ENCODE data around the gene ACSL5. TPM values are rescaled to one million over a fixed set of nuclear protein-coding genes. Genes with fewer than 3 reads are reported as not detected.
"Not testable (repeated sequence)": the region's sequence is repeated elsewhere in the genome, so short reads cannot be mapped to it uniquely, and the experiment has no call there.

ACSL5 gene
- total RNA-seq, 1 donor from 2014 or later, result 11.3 TPM

DNA sequence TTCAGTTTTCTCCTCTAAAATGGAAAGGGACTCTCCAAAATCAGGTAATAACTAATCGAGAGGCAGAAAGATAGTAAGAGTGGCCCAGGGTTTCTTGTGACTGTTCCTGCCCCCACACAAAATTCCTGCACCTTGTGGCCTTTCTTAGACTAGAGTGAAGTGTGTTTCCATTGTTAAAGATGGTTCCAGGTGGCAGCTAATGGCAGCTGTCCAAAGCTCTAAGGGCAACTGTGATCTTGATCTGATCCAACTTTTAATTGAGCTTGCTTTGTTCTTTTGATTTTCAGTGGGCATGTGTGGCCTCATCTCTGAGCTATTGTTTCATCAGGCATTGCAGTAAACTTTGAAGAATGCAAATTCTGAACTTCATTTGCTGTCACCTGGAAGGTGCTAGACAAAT is 19.4 kb downstream of the ACSL5 start:
- ATAC-seq (no peak), DNase-seq (ENCODE audit: low spot score) (no peak)
- intact Hi-C loops (cut with DNase I), result no loop called here

DNA sequence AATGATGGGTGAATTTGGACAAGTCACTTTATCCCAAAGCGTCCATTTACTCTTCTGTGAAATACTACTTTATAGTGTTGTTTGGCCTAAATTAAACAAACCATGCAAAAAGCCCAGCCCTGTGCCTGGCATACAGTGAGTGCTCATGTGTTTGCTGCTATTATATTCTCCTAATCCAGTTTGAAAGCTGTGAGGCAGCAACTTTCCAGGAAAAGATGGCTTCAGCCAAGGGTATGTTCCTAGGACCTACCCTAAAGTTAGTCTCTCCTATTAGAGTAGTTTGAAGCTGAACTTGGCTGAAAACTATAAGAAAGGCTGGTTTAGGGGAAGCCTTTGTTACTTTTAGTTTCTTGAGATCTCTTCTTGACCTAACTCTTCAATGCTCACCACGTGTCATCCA is 19.9 kb downstream of the ACSL5 start:
- intact Hi-C loops (cut with DNase I), result no loop called here
- DNase-seq (ENCODE audit: low spot score) (no peak), ATAC-seq (no peak)

DNA sequence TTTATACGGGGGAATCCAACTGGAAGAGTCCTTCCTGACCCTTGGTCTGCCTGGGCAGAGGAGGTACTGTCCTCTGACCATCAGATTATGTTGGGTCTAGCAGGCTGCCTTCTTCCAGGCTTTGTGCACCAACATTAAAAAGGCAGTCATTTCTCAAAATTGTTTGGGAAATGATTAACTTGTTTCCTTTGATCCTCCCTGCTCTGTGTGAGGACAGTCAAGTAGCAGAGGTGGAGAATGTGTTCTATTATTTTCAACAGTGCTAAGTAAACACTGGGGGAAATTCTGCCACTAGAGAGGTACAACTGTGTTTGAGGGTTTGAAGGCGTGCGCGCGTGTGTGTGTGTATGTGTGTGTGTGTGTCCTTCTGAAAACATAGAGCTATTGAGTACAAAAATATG is 20.6 kb downstream of the ACSL5 start:
- ATAC-seq (no peak), DNase-seq (ENCODE audit: low spot score) (no peak)
- intact Hi-C loops (cut with DNase I), result no loop called here

DNA sequence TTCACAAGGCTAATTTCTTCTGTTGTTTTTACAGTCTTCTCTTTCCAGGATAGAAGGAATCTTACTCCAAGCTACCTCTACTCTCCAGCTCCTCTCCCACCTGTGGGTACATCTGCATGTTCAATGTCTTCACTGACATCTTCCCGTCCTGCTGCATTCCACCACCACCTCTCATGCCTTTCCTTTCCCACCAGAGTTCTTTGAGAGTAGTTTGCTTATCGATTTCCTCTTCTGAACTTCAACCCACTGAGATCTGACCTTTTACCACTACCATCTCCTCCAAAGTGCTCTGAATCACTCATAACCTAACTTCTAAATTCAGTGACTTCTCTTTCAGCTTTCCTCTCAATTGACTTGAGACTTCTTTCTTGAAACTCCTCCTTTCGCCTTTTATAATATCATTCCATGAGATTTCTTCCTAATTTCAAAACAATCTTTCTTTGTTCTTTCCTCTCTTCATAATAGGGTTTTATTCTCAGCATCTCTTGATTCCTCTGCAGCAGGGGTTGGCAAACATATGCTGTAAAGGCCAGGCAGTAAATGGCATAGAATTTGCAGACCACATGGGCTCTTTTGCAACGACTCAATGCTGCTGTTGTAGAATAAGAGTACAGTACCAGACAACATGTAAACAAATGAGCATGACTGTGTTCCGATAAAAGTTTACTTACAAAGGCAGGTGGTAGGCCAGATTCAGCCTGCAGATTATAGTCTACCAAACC is 22.1 kb downstream of the ACSL5 start:
- ATAC-seq (no peak), DNase-seq (ENCODE audit: low spot score) (no peak)
- intact Hi-C loops (cut with DNase I), result no loop called here

DNA sequence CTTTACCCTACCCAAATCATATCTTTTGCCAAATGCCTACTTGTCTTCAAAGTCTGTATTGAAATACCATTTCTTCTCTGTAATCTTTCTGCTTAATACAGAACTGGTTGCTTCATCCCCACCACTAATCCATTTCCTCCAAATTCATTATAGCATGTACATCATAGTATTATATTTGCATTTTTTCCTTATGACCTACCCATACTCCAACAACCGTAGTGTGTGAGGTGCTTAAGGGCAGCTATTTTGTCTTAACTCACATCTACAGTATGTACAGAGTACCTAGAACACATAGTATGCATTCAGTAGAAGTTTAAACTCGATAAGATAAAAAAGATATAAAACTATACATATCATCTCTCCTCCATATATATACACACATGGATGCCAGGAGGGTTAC is 23.7 kb downstream of the ACSL5 start:
- DNase-seq (ENCODE audit: low spot score) (no peak), ATAC-seq (no peak)
- intact Hi-C loops (cut with DNase I), result no loop called here

DNA sequence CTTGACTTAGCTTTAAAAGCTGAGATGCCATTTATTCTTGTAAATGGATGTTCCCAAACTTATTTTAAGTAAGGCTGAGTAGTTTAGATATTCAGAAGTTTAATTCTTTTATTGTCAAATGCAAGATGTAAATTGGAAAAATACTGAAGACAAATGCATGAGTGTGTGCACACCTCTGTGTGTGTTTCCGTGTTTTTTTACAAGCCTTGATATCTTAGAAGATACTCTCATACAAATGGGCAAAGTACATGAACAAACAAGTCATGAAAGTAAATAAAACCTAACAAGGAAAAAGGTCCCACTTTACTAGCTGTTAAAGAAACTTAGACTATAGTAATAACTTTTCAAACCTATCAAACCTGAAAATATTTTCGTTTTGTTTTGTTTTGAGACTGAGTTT is 29.0 kb downstream of the ACSL5 start:
- ATAC-seq (no peak), DNase-seq (ENCODE audit: low spot score) (no peak)
- intact Hi-C loops (cut with DNase I), result no loop called here

DNA sequence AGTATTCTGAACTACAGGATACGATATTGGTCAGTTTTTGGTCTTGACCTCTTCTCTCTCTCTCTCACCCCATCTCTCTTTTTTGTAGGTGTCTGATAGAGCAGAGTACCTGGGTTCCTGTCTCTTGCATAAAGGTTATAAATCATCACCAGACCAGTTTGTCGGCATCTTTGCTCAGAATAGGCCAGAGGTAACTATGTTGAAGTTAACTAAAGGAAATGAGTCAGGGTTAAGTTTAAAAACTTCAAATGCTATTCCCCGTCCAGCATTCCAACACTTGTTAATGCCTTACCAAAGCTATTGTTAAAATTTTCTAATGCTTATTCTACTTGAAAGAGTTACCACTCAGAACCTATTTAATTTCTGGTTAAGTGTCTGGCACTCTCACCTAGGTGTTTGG is 30.7 kb downstream of the ACSL5 start:
- no peak for ATAC-seq
- intact Hi-C loops (cut with DNase I), result no loop called here
- DNase-seq (ENCODE audit: low spot score), result no peak

DNA sequence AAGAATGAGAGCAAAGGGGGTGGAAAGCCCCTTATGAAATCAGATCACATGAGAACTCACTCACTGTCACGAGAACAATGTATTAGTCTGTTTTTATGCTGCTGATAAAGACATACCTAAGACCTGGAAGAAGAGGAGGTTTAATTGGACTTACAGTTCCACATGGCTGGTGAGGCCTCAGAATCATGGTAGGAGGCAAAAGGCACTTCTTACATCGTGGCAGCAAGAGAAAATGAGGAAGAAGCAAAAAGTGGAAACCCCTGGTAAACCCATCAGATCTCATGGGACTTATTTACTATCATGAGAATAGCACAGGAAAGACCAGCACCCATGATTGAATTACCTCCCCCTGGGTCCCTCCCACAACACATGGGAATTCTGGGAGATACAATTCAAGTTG is 32.9 kb downstream of the ACSL5 start:
- DNase-seq (ENCODE audit: low spot score); ATAC-seq; intact Hi-C loops (cut with DNase I): not testable (repeated sequence)

DNA sequence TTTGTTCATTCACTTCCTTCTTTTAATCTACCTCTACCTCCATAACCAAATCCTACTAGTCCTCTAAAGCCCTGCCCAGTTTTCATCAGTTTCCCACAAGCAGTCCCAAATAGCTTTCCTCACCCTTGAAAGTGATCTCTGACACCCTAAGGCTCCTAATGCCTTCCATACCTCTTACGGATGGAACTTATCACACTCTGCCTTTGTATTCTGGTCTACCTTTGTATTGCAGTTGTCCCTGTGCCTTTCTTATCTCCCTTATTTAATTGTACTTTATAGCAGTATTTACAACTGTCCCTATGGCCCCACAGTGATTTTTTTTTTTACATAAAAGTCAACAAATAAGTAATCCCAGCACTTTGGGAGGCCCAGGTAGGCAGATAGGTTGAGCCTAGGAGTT is 33.8 kb downstream of the ACSL5 start:
- intact Hi-C loops (cut with DNase I), result no loop called here
- no peak for ATAC-seq
- DNase-seq (ENCODE audit: low spot score), result no peak

DNA sequence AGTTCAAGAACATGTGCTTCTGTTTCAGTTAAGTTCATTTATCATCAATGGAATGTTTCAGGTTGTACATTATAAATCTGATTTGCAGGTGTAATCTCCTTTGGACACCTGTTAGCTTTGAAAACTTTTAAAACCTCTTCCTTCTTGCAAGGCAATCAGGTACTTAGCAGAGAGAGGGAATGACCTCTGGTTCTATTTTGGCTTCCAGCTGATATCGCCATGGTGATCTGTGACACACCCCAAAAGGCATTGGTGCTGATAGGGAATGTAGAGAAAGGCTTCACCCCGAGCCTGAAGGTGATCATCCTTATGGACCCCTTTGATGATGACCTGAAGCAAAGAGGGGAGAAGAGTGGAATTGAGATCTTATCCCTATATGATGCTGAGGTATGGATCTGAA is 35.4 kb downstream of the ACSL5 start:
- intact Hi-C loops (cut with DNase I), result no loop called here
- ATAC-seq, result no peak
- no peak for DNase-seq (ENCODE audit: low spot score)

DNA sequence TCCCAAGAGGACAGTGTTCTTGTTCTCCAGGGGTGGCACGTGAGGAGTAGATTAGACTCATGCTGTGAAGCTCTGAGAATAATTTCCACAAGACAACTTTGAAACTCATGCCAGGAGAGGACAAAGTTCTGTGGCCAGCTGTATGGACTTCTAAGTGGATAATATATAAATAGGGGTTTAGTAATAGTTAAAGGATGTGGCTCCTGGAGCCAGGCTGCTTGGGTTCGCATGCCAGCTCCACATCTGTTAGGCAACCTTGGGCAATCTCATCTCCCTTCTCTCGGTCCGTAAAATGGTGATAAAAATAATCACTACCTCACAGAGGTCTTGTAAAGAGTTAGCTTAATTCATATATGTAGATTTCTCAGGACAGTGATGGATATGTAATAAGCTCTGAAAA is 35.8 kb downstream of the ACSL5 start:
- ATAC-seq (no peak), DNase-seq (ENCODE audit: low spot score) (no peak)
- intact Hi-C loops (cut with DNase I), result no loop called here

DNA sequence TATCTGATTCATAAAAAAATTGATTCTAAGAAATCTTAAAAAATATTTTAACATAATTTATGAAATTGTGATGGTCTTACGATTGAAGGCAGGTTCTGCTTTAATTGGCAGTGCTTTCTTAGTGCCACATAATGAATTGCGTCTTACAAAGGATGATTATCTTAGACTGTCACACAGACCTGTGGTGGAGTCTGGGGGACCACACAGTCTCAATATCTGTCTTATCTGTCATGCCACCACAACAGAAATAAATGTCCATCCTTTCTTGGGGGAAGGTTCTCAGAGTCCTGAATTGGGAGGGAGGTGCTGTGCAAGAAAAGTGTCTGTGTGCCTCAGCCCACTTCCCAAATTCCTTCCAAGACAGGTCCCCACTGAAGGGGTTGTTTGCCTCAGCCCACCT is 38.8 kb downstream of the ACSL5 start:
- intact Hi-C loops (cut with DNase I), result no loop called here
- DNase-seq (ENCODE audit: low spot score) (no peak), ATAC-seq (no peak)

DNA sequence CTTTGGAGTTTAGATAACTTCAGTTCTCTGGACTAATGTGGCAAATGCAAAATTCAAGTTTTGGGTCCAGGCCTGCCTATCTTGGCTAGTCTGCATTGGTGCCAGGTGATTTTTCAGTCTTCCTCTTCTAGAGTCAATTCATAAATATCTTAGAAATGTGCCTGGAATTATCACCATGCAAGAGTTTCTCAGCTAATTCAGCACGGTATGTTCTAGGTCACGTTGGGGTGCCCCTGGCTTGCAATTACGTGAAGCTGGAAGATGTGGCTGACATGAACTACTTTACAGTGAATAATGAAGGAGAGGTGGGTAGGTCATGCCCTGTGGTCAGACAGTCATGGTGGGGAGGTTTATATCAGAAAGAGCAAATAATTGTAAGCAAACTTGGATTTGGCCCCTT is 47.8 kb downstream of the ACSL5 start:
- DNase-seq (ENCODE audit: low spot score) (no peak), ATAC-seq (no peak)
- intact Hi-C loops (cut with DNase I), result no loop called here

DNA sequence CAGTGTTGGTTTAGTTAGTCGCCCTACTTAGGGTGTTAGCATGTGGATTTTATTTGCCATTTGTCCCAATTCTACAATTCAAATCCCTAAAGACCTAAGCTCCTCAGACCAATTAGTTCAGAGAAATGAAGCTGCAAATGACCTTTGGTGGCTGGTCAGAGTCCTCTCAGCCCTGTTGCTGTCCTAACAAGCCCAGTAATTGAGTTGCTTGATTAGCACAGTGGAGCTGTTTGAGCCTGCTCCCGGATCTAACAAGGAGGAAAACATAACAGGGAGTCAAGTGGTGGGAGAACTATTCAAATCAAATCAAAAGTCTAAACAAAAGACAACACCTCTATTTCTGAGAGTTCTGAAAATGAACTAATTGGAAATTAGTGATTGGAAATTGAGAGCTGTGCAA is 50.7 kb downstream of the ACSL5 start:
- intact Hi-C loops (cut with DNase I), result no loop called here
- DNase-seq (ENCODE audit: low spot score), result no peak
- ATAC-seq, result no peak

DNA sequence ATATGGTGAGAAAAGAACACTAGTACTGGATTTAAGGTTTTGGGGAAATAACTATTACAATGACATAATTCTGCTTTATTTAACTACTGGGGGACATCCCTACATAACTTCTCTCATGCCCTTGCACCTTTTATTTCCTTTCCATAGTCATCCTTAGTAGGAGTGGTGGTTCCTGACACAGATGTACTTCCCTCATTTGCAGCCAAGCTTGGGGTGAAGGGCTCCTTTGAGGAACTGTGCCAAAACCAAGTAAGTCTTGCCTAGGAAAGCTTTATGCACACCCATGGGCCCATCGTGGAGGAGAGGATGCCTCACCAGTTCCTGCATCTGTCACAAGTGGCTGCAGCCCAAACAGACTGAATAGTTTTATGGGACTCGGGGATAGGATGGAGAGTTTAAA is 52.2 kb downstream of the ACSL5 start:
- intact Hi-C loops (cut with DNase I), result no loop called here
- DNase-seq (ENCODE audit: low spot score), result no peak
- no peak for ATAC-seq

DNA sequence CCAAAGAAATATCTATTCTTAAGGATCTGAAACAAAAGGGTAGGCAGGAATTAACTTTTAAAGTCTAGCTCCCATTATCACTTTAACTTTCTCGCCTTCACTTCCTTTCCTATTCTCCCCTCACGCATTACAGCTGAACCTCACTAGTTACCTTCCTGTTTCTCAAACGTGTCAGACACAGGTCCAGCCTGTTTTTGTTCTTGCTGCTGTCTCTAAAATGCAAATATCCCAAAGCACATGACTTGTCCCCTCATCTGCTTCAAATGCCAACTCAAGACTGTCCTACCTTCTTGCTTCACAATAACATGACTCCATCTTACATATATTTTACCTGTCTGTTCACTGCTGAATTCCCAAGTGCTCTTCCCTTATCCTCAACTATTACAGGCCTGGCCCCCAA is 55.2 kb downstream of the ACSL5 start:
- ATAC-seq (no peak), DNase-seq (ENCODE audit: low spot score) (no peak)
- intact Hi-C loops (cut with DNase I), result no loop called here

DNA sequence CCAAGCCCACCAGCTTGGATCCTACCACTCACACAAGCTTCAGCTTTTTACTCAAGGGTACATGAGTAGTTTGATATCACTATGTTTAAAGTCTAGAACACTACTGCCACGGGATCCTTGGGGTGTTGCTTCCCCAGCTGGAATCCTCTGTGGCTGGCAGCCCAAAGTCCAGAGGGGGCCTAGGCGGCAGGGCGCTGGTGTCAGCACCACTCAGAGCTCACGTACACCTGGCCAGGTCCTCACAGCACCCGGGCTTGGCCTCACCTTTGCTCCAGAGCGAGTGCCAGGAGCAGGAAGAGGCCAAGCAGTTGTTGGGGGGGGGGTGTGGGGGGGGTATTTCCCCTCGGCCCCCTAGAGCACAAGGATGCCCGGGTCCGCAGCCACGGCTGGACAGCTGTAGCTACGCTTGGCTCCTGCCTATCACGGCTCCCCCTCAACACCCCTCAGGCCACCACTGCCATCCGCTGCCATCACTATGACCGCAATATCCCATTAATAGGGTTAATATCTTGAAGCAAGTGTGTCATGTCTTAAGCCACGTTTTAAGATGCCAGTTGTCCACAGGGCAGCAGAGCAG is 55.8 kb downstream of the ACSL5 start:
- intact Hi-C loops (cut with DNase I), result no loop called here
- no peak for DNase-seq (ENCODE audit: low spot score)
- no peak for ATAC-seq

DNA sequence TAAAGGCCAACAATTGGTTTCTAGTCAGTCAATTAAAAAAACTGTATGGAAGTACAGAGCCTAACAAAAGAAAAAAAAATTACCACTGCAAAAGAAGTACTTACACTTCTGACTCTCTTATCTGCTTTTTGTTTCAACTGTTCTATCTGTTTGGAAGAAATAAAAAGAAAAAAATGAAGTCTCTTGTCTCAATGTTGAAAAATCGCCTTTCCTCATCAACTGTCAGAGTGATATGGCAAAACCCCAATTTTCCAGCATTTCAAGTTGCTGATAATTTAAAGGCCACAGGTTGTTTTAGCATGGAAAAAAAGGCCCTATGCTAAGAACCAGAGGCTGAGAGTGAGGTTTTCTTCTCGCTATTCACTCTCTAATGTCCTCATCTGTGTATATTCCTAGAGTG is 59.2 kb downstream of the ACSL5 start:
- ATAC-seq, result no peak
- intact Hi-C loops (cut with DNase I), result no loop called here

DNA sequence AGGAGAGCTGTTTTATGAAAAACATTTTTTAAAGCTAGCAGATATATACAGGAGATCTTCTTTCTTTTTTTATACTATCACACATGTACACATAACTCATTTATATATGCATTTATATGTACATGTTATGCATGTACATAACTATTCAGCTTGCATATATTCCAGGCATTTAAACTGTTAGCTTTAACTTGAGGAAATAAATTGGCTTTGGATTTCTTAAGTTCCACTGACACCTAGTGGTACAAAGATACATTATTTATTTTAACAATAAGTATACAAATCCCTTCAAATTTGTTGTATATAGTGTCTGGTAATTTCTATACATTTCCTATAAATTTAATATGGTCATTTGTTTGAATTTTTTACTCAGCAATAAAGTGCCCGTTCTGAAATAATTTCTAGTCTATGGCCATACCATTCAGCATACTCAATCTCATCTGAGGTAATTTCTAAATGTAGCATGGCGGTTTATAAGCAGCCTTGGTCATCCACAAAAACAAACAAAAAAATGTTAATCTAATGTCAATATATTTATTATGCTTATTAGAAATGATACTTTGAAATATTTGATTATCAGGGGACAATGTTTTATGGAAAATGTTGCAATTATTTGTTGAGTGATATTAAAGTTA is 61.2 kb downstream of the ACSL5 start:
- intact Hi-C loops (cut with DNase I), result no loop called here
- ATAC-seq (no peak), DNase-seq (ENCODE audit: low spot score) (no peak)

More for the DNA sequence above, 59.2 kb downstream of the ACSL5 start:
- DNase-seq (ENCODE audit: low spot score), result no peak

DNA sequence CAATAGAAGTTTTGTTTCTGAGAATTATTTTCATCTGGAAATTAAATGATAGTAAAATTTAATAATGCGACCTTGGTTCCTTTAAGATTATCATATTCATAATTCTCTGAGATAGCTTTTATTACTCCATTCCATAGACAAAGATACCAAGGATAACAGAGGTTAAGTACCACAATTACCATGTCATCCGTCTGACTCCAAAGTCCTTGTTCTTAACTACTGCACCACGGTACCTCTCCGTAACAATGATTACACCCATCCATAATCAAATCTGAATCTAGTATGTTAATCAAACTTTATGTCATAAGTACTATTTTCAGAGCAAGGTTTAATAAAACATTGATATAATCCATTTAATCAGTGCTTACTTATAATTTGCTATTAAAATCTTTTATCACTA is 64.4 kb downstream of the ACSL5 start:
- DNase-seq (ENCODE audit: low spot score) (no peak), ATAC-seq (no peak)
- intact Hi-C loops (cut with DNase I), result no loop called here

DNA sequence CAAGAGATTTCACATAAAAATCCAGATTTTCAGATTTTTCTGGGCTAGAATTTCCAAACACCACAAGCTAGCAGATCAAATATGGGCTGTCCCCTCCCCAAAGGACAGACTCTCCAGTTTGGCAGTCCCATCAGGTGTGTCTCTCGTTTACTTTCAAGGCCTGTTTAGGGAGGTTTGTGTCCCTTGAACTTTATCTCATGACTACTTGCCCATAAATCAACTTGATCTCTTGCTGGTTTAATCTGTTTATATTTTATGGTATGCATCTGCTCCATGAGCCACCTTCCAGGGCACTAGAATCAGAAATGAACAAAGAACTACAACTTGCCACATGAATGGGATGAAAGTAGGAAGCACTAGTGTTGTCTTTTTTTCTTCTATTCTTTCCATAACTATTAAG is 67.6 kb downstream of the ACSL5 start:
- intact Hi-C loops (cut with DNase I), result no loop called here
- no peak for ATAC-seq
- no peak for DNase-seq (ENCODE audit: low spot score)
